NT2/D1 (cell line): Measurements from ENCODE around the gene DOCK9.

ENCODE experiments used
- YY1 ChIP-seq: IDR thresholded peaks from 2 replicates; pipeline ENCODE4 v1.6.1; 2011; ENCODE audit not compliant: insufficient read length, insufficient read depth
- ZNF274 ChIP-seq: IDR thresholded peaks from 2 replicates; pipeline ENCODE4 v1.6.1; 2011; ENCODE audit warnings: mild to moderate bottlenecking, low read depth, low read length

GRCh38 chr13:98775844-98776598 is 201.8 kb downstream of the DOCK9 start:
- TF ChIP-seq ZNF274 (no peak), YY1 (no peak)
